ENCODE results near the gene TERT.

DNA sequence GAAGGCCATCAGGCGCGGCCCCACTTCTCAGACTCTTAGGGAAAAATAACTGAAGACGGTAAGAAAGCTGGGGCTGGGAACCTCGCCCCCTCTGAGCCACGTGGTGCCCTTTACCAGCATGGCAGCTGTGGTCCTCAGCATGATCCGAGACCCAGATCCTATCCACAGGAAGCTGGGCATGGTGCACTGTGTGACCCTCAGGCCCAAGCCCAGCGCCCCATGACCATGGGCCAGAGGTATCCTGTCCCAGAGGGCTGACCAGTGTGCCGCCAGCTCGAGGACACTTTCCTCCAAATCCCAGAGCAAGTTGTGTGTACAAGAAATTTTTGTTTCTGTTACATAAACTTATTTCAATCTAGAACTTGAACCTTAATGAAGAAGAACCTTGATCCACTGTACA, 28.1 kb downstream of the TERT start:
- TF ChIP-seq NR2C2 (IDR thresholded peaks at IDR 0.05; ENCODE audit: borderline replicate concordance, control insufficient read depth, insufficient read length, low read depth) (no peak), SUZ12 (IDR thresholded peaks at IDR 0.05; ENCODE audit: unreplicated experiment) (no peak), EP300 (IDR thresholded peaks at IDR 0.05; ENCODE audit: borderline replicate concordance in 1 of 2, control insufficient read depth in 1 of 2, low read depth in 2 of 2, low read length in 2 of 2) (no peak), SUPT20H (IDR thresholded peaks at IDR 0.05; ENCODE audit: borderline replicate concordance, control insufficient read depth, low read depth, low read length) (no peak), MTA3 (IDR thresholded peaks at IDR 0.05; ENCODE audit: borderline replicate concordance, low read length) (no peak), YY1 (IDR thresholded peaks at IDR 0.05; ENCODE audit: low read depth, low read length) (no peak), POLR2A (IDR thresholded peaks at IDR 0.05; ENCODE audit: low read depth, low read length) (no peak)
- TF ChIP-seq, protein P1, sequence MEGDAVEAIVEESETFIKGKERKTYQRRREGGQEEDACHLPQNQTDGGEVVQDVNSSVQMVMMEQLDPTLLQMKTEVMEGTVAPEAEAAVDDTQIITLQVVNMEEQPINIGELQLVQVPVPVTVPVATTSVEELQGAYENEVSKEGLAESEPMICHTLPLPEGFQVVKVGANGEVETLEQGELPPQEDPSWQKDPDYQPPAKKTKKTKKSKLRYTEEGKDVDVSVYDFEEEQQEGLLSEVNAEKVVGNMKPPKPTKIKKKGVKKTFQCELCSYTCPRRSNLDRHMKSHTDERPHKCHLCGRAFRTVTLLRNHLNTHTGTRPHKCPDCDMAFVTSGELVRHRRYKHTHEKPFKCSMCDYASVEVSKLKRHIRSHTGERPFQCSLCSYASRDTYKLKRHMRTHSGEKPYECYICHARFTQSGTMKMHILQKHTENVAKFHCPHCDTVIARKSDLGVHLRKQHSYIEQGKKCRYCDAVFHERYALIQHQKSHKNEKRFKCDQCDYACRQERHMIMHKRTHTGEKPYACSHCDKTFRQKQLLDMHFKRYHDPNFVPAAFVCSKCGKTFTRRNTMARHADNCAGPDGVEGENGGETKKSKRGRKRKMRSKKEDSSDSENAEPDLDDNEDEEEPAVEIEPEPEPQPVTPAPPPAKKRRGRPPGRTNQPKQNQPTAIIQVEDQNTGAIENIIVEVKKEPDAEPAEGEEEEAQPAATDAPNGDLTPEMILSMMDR (IDR thresholded peaks at IDR 0.05 in 2 of 3, conservative IDR thresholded peaks at IDR 0.05 in 1 of 3; ENCODE audit: control insufficient read depth in 2 of 3, extremely low read depth in 1 of 3, insufficient read depth in 1 of 3, low read depth in 3 of 3, low read length in 3 of 3), result no peak
- TF ChIP-seq, protein P2, sequence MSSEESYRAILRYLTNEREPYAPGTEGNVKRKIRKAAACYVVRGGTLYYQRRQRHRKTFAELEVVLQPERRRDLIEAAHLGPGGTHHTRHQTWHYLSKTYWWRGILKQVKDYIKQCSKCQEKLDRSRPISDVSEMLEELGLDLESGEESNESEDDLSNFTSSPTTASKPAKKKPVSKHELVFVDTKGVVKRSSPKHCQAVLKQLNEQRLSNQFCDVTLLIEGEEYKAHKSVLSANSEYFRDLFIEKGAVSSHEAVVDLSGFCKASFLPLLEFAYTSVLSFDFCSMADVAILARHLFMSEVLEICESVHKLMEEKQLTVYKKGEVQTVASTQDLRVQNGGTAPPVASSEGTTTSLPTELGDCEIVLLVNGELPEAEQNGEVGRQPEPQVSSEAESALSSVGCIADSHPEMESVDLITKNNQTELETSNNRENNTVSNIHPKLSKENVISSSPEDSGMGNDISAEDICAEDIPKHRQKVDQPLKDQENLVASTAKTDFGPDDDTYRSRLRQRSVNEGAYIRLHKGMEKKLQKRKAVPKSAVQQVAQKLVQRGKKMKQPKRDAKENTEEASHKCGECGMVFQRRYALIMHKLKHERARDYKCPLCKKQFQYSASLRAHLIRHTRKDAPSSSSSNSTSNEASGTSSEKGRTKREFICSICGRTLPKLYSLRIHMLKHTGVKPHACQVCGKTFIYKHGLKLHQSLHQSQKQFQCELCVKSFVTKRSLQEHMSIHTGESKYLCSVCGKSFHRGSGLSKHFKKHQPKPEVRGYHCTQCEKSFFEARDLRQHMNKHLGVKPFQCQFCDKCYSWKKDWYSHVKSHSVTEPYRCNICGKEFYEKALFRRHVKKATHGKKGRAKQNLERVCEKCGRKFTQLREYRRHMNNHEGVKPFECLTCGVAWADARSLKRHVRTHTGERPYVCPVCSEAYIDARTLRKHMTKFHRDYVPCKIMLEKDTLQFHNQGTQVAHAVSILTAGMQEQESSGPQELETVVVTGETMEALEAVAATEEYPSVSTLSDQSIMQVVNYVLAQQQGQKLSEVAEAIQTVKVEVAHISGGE (CRISPR knock-in tag; IDR thresholded peaks at IDR 0.05), result no peak
